Uterus (tissue), 4 donors: ENCODE results near the gene ERN2. TPM values are rescaled to one million over a fixed set of nuclear protein-coding genes. Genes with fewer than 3 reads are reported as not detected.
"Not testable (repeated sequence)": the region's sequence is repeated elsewhere in the genome, so short reads cannot be mapped to it uniquely, and the experiment has no call there.

ENCODE experiments used
- DNase-seq, 2 donors: peaks; one replicate each; pipeline ENCODE4 v3.0.0-alpha.2; 2019 to 2020
- H3K27ac ChIP-seq, 2 donors: fragments of 200-600 bp; sonication (generic); 1 replicate in 1 of 2; 2 replicates in 1 of 2; pipeline ENCODE4 v1.5.1; 2016 to 2018
- H3K27me3 ChIP-seq, 2 donors: fragments of 200-600 bp; sonication (generic); one replicate each; pipeline ENCODE4 v1.5.1; 2018 to 2019; ENCODE audit warnings: control low read depth in 1 of 2
- H3K36me3 ChIP-seq, 2 donors: fragments of 200-600 bp; sonication (generic); one replicate each; pipeline ENCODE4 v1.5.1; 2019; ENCODE audit warnings: control low read depth in 1 of 2
- H3K4me1 ChIP-seq, 2 donors: fragments of 200-600 bp; sonication (generic); one replicate each; pipeline ENCODE4 v1.5.1; 2018 to 2019; ENCODE audit warnings: control low read depth in 1 of 2
- H3K4me3 ChIP-seq, 2 donors: fragments of 200-600 bp; sonication (generic); 1 replicate in 1 of 2; 2 replicates in 1 of 2; pipeline ENCODE4 v1.5.1; 2018 to 2019; ENCODE audit warnings: mild to moderate bottlenecking in 1 of 2
- H3K9me3 ChIP-seq, 2 donors: fragments of 200-600 bp; sonication (generic); one replicate each; pipeline ENCODE4 v1.5.1; 2019; ENCODE audit warnings: control low read depth in 1 of 2
- POLR2A ChIP-seq, 2 donors: fragments of 450-650 bp; IDR thresholded peaks; one replicate each; pipeline ENCODE4 v1.6.1; 2016; ENCODE audit warnings: antibody characterized with exemption in 2 of 2, mild to moderate bottlenecking in 1 of 2, moderate library complexity in 1 of 2
- intact Hi-C: fragments of 100-400 bp; cut with DNase I; formaldehyde crosslinking; loops from one replicate; pipeline ENCODE4 v1.15.1; 2023; ENCODE audit warnings: low total_unique reads
- total RNA-seq, 4 donors: library from RNA; depleted of rRNA in 3 of 4; stranded (reverse); fragments of >200 nt in 3 of 4; gene quantifications; one replicate each; pipeline versions ENCODE4 v1.1.0 to v1.2.4, GENCODE V29; 2014 to 2023
- TF ChIP-seq, protein P1 (sequence below), 4 experiments: fragments of 200-600 bp in 2 of 4; fragments of 450-650 bp in 2 of 4; sonication (generic) in 2 of 4; IDR thresholded peaks; one replicate each; pipeline ENCODE4 v1.5.1; 2016 to 2019; ENCODE audit warnings: antibody characterized with exemption in 4 of 4, mild to moderate bottlenecking in 2 of 4, moderate library complexity in 1 of 4
- donor health status: DM: yes; HTN: yes; CAD: no.

ERN2 gene
- total RNA-seq, 4 donors from 2014 or later, result 0.14 to 0.59 (median 0.26) TPM; not detected in 1

DNA sequence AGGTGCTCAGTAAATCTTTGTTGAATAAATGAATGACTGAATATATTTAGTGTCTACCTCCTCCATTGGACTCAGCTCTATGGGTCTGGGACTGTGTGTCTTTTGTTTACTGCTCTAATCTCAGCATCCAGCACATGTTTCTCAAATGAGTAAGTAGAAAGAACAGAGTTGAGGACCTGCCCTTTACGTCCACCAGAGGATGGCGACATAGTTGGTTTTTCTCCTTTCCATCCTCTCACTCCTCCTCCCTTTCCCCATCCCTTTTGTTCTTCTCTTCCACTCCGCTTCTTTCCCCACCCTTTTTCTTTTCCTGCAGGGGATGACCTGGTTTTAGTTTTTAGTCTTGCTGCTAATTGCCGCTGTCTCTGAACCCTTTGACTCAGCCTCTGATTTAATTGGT lies 29.7 kb upstream of the ERN2 start:
- H3K27ac ChIP-seq, result no peak overlapping the region
- H3K9me3 ChIP-seq, result no peaks in the 10 kb centered on the region
- no peak overlapping the region for H3K4me3 ChIP-seq
- no peaks in the 10 kb centered on the region for H3K27me3 ChIP-seq
- TF ChIP-seq, protein P1, sequence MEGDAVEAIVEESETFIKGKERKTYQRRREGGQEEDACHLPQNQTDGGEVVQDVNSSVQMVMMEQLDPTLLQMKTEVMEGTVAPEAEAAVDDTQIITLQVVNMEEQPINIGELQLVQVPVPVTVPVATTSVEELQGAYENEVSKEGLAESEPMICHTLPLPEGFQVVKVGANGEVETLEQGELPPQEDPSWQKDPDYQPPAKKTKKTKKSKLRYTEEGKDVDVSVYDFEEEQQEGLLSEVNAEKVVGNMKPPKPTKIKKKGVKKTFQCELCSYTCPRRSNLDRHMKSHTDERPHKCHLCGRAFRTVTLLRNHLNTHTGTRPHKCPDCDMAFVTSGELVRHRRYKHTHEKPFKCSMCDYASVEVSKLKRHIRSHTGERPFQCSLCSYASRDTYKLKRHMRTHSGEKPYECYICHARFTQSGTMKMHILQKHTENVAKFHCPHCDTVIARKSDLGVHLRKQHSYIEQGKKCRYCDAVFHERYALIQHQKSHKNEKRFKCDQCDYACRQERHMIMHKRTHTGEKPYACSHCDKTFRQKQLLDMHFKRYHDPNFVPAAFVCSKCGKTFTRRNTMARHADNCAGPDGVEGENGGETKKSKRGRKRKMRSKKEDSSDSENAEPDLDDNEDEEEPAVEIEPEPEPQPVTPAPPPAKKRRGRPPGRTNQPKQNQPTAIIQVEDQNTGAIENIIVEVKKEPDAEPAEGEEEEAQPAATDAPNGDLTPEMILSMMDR (IDR thresholded peaks at IDR 0.05), result no peak
- TF ChIP-seq POLR2A (IDR thresholded peaks at IDR 0.05), result no peak
- no peaks in the 10 kb centered on the region for H3K36me3 ChIP-seq
- intact Hi-C loops, result no loop called here
- no peaks in the 10 kb centered on the region for H3K4me1 ChIP-seq
- DNase-seq, result no peak

DNA sequence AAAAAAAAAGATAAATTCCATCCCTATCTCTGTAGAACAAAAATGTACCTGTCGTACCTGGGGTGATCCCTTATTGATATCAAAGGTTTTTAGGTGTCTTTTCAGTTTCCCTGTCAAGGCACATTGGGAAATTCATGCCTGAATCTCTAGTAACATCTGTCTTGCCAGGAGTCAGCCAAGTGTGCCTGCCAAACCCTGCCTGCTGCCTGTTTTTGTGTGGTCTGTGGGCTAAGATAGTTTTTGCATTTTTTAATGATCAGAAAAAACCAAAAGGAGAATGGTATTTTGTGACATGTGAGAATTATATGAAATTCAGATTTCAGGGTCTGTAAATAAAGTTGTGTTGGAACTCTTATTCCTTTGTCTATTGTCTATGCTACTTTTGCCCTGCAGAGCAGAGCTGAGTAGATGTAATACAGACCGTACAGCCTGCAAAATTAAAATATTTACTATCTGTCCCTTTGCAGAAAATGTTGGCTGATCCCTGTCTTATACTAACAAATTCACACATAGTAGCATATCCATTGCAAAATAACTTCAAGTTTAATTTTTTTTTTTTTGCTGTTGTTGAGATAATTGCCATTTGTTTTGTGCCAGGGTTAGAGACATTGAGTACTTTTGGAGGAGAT lies 28.8 kb upstream of the ERN2 start:
- TF ChIP-seq POLR2A (IDR thresholded peaks at IDR 0.05), result no peak
- TF ChIP-seq, protein P1 (IDR thresholded peaks at IDR 0.05), result no peak
- Histone ChIP-seq H3K36me3 (no peaks in the 10 kb centered on the region), H3K4me3 (no peak overlapping the region), H3K27ac (no peak overlapping the region), H3K9me3 (no peaks in the 10 kb centered on the region), H3K27me3 (no peaks in the 10 kb centered on the region), H3K4me1 (no peaks in the 10 kb centered on the region)
- intact Hi-C loops, result no loop called here
- DNase-seq, result no peak

DNA sequence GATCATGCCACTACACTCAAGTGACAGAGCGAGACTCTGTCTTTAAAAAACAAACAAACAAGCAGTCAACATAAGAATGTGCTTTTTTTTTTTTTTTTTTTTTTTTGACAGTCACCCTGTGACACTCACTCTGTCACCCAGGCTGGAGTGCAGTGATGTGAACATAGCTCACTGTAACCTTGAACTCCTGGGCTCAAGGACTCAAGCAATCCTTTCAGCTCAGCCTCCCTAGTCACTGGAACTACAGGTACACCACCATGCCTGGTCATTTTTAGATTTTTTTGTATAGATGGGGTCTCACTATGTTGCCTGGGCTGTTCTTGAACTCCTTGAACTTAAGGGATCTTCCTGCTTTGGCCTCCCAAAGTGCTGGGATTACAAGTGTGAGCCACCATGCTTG lies 26.5 kb upstream of the ERN2 start:
- Histone ChIP-seq H3K27me3 (no peaks in the 10 kb centered on the region), H3K4me3 (no peak overlapping the region)
- intact Hi-C loops, result no loop called here

DNA sequence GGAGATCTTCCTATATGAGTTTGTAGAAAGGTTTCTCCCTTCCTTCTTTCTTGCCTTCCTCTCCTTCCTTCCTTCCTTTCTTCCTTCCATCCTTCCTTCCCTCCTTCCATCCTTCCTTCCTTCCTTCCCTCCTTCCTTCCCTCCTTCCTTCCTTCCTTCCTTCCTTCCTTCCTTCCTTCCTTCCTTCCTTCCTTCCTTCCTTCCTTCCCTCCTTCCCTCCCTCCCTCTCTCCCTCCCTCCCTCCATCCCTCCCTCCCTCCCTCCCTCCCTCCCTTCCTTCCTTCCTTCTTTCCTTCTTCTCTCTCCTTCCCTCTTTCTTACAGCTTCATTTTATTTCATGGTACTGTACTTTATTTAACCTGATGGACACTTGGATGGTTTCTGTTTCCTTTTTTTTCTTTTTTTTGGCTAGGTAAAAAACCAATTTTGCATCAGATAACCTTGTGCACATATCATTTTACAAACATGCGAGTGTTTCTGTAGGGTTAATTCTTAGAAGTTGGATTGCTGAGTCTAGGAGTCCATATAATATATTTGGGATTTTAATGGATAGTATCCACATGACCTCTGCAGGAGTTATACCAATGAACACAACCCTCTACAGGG lies 24.5 kb upstream of the ERN2 start:
- intact Hi-C loops, result not testable (repeated sequence)

More for the DNA sequence above, 26.5 kb upstream of the ERN2 start:
- Histone ChIP-seq H3K27ac (no peak overlapping the region), H3K36me3 (no peaks in the 10 kb centered on the region), H3K4me1 (no peaks in the 10 kb centered on the region), H3K9me3 (no peaks in the 10 kb centered on the region)
- no peak for DNase-seq
- TF ChIP-seq POLR2A (IDR thresholded peaks at IDR 0.05), result no peak

DNA sequence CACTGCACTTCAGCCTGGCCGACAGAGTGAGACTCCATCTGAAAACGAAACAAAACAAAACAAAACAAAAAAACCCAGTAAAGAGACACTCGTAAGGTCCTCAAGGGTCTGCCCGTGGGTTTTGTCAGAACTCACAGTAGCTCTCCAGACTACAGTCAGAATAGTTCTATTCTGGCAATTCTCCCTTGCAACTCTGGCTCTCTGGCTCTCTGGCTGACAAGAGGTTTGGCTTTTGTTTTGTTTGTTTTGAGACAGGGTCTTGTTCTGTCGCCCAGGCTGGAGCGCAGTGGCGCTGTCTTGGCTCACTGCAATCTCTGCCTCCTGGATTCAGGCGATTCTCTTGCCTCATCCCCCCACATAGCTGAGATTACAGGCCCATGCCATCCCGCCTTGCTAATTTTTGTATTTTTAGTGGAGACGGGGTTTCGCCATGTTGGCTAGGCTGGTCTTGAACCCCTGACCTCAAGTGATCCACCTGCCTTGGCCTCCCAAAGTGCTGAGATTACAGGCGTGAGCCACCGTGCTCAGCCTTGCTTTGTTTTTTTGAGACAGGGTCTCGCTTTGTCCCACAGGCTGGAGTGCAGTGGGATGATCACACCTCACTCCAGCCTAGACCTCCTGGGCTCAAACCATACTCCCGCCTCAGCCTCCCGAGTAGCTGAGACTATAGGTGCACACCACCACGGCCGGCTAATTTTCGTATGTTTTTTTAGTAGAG lies 21.3 kb upstream of the ERN2 start:
- Histone ChIP-seq H3K4me1 (no peaks in the 10 kb centered on the region), H3K27me3 (no peaks in the 10 kb centered on the region), H3K9me3 (no peaks in the 10 kb centered on the region), H3K36me3 (no peaks in the 10 kb centered on the region), H3K4me3 (no peak overlapping the region), H3K27ac (no peak overlapping the region)
- TF ChIP-seq, protein P1 (IDR thresholded peaks at IDR 0.05), result no peak
- no peak for TF ChIP-seq POLR2A (IDR thresholded peaks at IDR 0.05)
- intact Hi-C loops, result no loop called here
- DNase-seq, result no peak

More for the DNA sequence above, 24.5 kb upstream of the ERN2 start:
- not testable (repeated sequence) for H3K4me3 ChIP-seq, H3K27ac ChIP-seq, H3K27me3 ChIP-seq, H3K4me1 ChIP-seq, H3K9me3 ChIP-seq, H3K36me3 ChIP-seq, DNase-seq
